Endothelial cell of umbilical vein (primary cell): Measurements from ENCODE around the gene CLCA1. TPM values are rescaled to one million over a fixed set of nuclear protein-coding genes. Genes with fewer than 3 reads are reported as not detected.

Experiments used
- BruUV-seq: library from RNA; stranded (reverse); fragments of 400-500 nt; replicated peaks from 2 replicates; lab custom pipeline; 2021; lab: Mats Ljungman, UMichigan
- CTCF ChIA-PET: fragments of 300-600, 350-600 bp; sonication (Branson Sonifier 250); formaldehyde crosslinking; loops from one replicate; lab custom pipeline; 2021; ENCODE audit warnings: antibody characterized with exemption, inconsistent platforms; lab: Charles Lee
- POLR2A ChIA-PET: fragments of 300-600, 350-600 bp; sonication (Branson Sonifier 250); formaldehyde crosslinking; loops from one replicate; lab custom pipeline; 2021; ENCODE audit warnings: antibody characterized with exemption, inconsistent platforms; lab: Charles Lee
- DNase-seq: peaks from one replicate; pipeline ENCODE4 v3.0.0-alpha.2; 2011; ENCODE audit warnings: low read depth, low spot score
- FAIRE-seq: peaks from 2 replicates; lab custom pipeline; 2011; peaks lifted over from hg19 to GRCh38; lab: Jason Lieb, UNC
- H2AFZ ChIP-seq: 2 replicates; pipeline ENCODE4 v1.6.0; 2012; ENCODE audit warnings: low read depth, low read length, control low read depth, inconsistent platforms
- H3K27ac ChIP-seq: 2 replicates; pipeline ENCODE4 v1.5.1; 2011; ENCODE audit warnings: low read depth, mild to moderate bottlenecking, control low read depth, low read length, moderate library complexity; ENCODE audit not compliant: insufficient read depth
- H3K27me3 ChIP-seq, 2 experiments: 2 replicates each; pipeline versions ENCODE4 v1.6.0 to v1.6.1; 2011; ENCODE audit warnings: low read length in 2 of 2, mixed read lengths in 1 of 2; ENCODE audit not compliant: control insufficient read depth in 2 of 2, insufficient read depth in 2 of 2
- H3K36me3 ChIP-seq, 2 experiments: 2 replicates in 1 of 2; 3 replicates in 1 of 2; pipeline ENCODE4 v1.5.1; 2011; ENCODE audit warnings: low read length in 2 of 2, mild to moderate bottlenecking in 1 of 2, moderate library complexity in 1 of 2; ENCODE audit not compliant: control insufficient read depth in 2 of 2, insufficient read depth in 2 of 2; ENCODE audit errors: extremely low read depth in 1 of 2
- H3K4me1 ChIP-seq: 3 replicates; pipeline ENCODE4 v1.5.1; 2011; ENCODE audit warnings: mild to moderate bottlenecking, low read length; ENCODE audit not compliant: control insufficient read depth, insufficient read depth; ENCODE audit errors: extremely low read depth
- H3K4me2 ChIP-seq: 2 replicates; pipeline ENCODE4 v1.6.1; 2011; ENCODE audit warnings: low read length, control low read depth, mixed read lengths; ENCODE audit not compliant: insufficient read depth
- H3K4me3 ChIP-seq, 3 experiments: fragments of 200-600 bp in 1 of 3; sonication (generic), shearing (Covaris generic) in 1 of 3; replicated peaks in 1 of 3; 2 replicates each; pipeline ENCODE4 v1.5.1; 2011 to 2016; ENCODE audit warnings: control low read depth in 3 of 3, low read length in 3 of 3, mild to moderate bottlenecking in 2 of 3, inconsistent platforms in 1 of 3, low read depth in 1 of 3, moderate library complexity in 1 of 3; ENCODE audit not compliant: insufficient read depth in 1 of 3
- H3K79me2 ChIP-seq: 2 replicates; pipeline ENCODE4 v1.6.0; 2012; ENCODE audit warnings: low read length, inconsistent platforms; ENCODE audit not compliant: control insufficient read depth, insufficient read depth
- H3K9ac ChIP-seq: replicated peaks from 2 replicates; pipeline ENCODE3; 2011; ENCODE audit warnings: low read length, control low read depth; ENCODE audit not compliant: insufficient read depth; ENCODE audit errors: extremely low read depth
- H3K9me1 ChIP-seq: replicated peaks from 3 replicates; pipeline ENCODE4 v1.6.0; 2011; ENCODE audit warnings: mild to moderate bottlenecking, low read length; ENCODE audit not compliant: control insufficient read depth, insufficient read depth; ENCODE audit errors: extremely low read depth
- H3K9me3 ChIP-seq: replicated peaks from 2 replicates; pipeline ENCODE4 v1.5.1; 2012; ENCODE audit warnings: low read length, inconsistent platforms; ENCODE audit not compliant: control insufficient read depth, insufficient read depth
- H4K20me1 ChIP-seq: replicated peaks from 2 replicates; pipeline ENCODE3; 2011; ENCODE audit warnings: mild to moderate bottlenecking, low read length; ENCODE audit not compliant: control insufficient read depth, insufficient read depth; ENCODE audit errors: extremely low read depth
- CTCF ChIP-seq, 2 donors: IDR thresholded peaks; 1 replicate in 1 of 2; 2 replicates in 1 of 2; pipeline ENCODE4 v1.5.1; 2011; ENCODE audit warnings: low read length in 2 of 2, mild to moderate bottlenecking in 2 of 2, moderate library complexity in 2 of 2, control low read depth in 1 of 2, inconsistent platforms in 1 of 2, low read depth in 1 of 2; ENCODE audit not compliant: insufficient read depth in 1 of 2; ENCODE audit errors: extremely low read depth in 1 of 2
- EZH2 ChIP-seq: IDR thresholded peaks from 2 replicates; pipeline ENCODE4 v1.6.1; 2012; ENCODE audit warnings: borderline replicate concordance, low read depth, mild to moderate bottlenecking, moderate library complexity, low read length, inconsistent platforms; ENCODE audit not compliant: severe bottlenecking
- FOS ChIP-seq: IDR thresholded peaks from 2 replicates; pipeline ENCODE4 v1.6.1; 2011; ENCODE audit warnings: mild to moderate bottlenecking, low read length, moderate library complexity, borderline replicate concordance; ENCODE audit not compliant: insufficient read depth
- GATA2 ChIP-seq: IDR thresholded peaks from 2 replicates; pipeline ENCODE4 v1.7.0; 2011; ENCODE audit warnings: low read depth, mild to moderate bottlenecking, moderate library complexity, mixed read lengths, low read length; ENCODE audit not compliant: insufficient read length, insufficient read depth
- MAX ChIP-seq: IDR thresholded peaks from 2 replicates; pipeline ENCODE4 v1.6.1; 2011; ENCODE audit not compliant: insufficient read depth, insufficient read length
- MYC ChIP-seq: IDR thresholded peaks from one replicate; pipeline ENCODE4 v1.6.1; 2011; ENCODE audit warnings: mild to moderate bottlenecking, low read depth, low read length
- POLR2A ChIP-seq: IDR thresholded peaks from 2 replicates; pipeline ENCODE4 v1.6.1; 2012; ENCODE audit warnings: low read depth, mild to moderate bottlenecking, control low read depth, low read length
- POLR2AphosphoS5 ChIP-seq: IDR thresholded peaks from 2 replicates; pipeline ENCODE4 v1.6.1; 2012; ENCODE audit warnings: low read depth, mild to moderate bottlenecking, control low read depth, low read length, moderate library complexity; ENCODE audit not compliant: insufficient read depth
- dilution Hi-C: fragments of 300-500 bp; cut with MboI; formaldehyde crosslinking; loops from one replicate; pipeline ENCODE4 v1.15.0; 2019; ENCODE audit warnings: low sequenced_read_pairs; ENCODE audit not compliant: extremely low pct_ligation_motif_present
- intact Hi-C: fragments of 100-400 bp; cut with micrococcal nuclease; formaldehyde crosslinking; loops from one replicate; pipeline ENCODE4 v1.10.0; 2022
- polyA plus RNA-seq, 4 experiments: library from polyadenylated mRNA; depleted of rRNA in 3 of 4; stranded (reverse) in 3 of 4; unstranded in 1 of 4; fragments of >200 nt; gene quantifications; 2 replicates each; pipeline versions ENCODE4 v1.2.1 to v1.2.3, GENCODE V29; 2011 to 2012; ENCODE audit warnings: missing spikeins in 1 of 4
- total RNA-seq: library from RNA; stranded (reverse); gene quantifications from 2 replicates; pipeline ENCODE4 v1.2.3, GENCODE V29; 2021

Gene CLCA1
- total and polyA plus RNA-seq, 2 donors (not counting 3 experiments of a cell fraction or from before 2014, with no cell fraction given) = not detected

- Histone ChIP-seq H3K4me3 (no peak overlapping the region), H2AFZ (no peak overlapping the region), H3K36me3 (no peaks in the 10 kb centered on the region), H3K9me1 (no peaks in the 10 kb centered on the region), H3K4me2 (no peak overlapping the region), H4K20me1 (no peaks in the 10 kb centered on the region), H3K79me2 (no peaks in the 10 kb centered on the region), H3K27me3 (peaks cover 0 to 1% of the 10 kb centered on the region in 2 experiments), H3K9me3 (no peaks in the 10 kb centered on the region), H3K9ac (no peak overlapping the region), H3K4me1 (no peaks in the 10 kb centered on the region), H3K27ac (no peak overlapping the region)
- DNase-seq (no peak), FAIRE-seq (no peak)
- dilution Hi-C loops = no loop called here
- TF ChIP-seq POLR2A = no peak
- TF ChIP-seq POLR2AphosphoS5 = no peak
- TF ChIP-seq MYC = no peak
- no peak for TF ChIP-seq FOS
- TF ChIP-seq MAX = no peak
- TF ChIP-seq CTCF (IDR thresholded peaks at IDR 0.05; ENCODE audit: extremely low read depth in 1 of 2, insufficient read depth in 1 of 2, low read depth in 1 of 2, low read length in 2 of 2) = no peak
- TF ChIP-seq GATA2 = no peak
- no peak for TF ChIP-seq EZH2
- no TSS peak for BruUV-seq
- CTCF ChIA-PET = no interaction called here
- intact Hi-C loops = loop anchor here (10.0 kb wide), 2 partner anchors 207 to 607 kb away; no protein-coding TSS in a partner anchor
- POLR2A ChIA-PET = no interaction called here
Measured at GRCh38 chr1:86477682-86478081, 9.0 kb downstream of the CLCA1 start.
